Progenitor cell of endocrine pancreas (in vitro differentiated cells): ENCODE data around the gene AFDN. TPM values are rescaled to one million over a fixed set of nuclear protein-coding genes. Genes with fewer than 3 reads are reported as not detected.

ENCODE experiments used
- DNase-seq: peaks from one replicate; pipeline ENCODE4 v3.0.0; 2021; ENCODE audit warnings: low spot score; ENCODE audit not compliant: unreplicated experiment
- H3K27ac Mint-ChIP-seq: 2 replicates; pipeline ENCODE4 v1.8.0; 2021; ENCODE audit warnings: mild to moderate bottlenecking, moderate library complexity, mixed read lengths
- H3K27me3 Mint-ChIP-seq: 2 replicates; pipeline ENCODE4 v1.8.0; 2021; ENCODE audit warnings: mixed read lengths
- H3K36me3 Mint-ChIP-seq: 2 replicates; pipeline ENCODE4 v1.8.0; 2022; ENCODE audit warnings: mixed read lengths; ENCODE audit not compliant: insufficient read depth
- H3K4me1 Mint-ChIP-seq: 2 replicates; pipeline ENCODE4 v1.8.0; 2021; ENCODE audit warnings: low read depth, mixed read lengths
- H3K4me3 Mint-ChIP-seq: 2 replicates; pipeline ENCODE4 v1.8.0; 2021; ENCODE audit warnings: low read depth, mild to moderate bottlenecking, moderate library complexity, mixed read lengths
- H3K9me3 Mint-ChIP-seq: 2 replicates; pipeline ENCODE4 v1.8.0; 2021; ENCODE audit warnings: low read depth, mixed read lengths
- CTCF ChIP-seq: fragments of 200-600 bp; sonication (generic); IDR thresholded peaks from one replicate; pipeline ENCODE4 v1.5.0; 2021; ENCODE audit warnings: antibody characterized with exemption, mild to moderate bottlenecking; ENCODE audit not compliant: unreplicated experiment
- total RNA-seq: library from RNA; stranded (reverse); gene quantifications from 2 replicates; pipeline ENCODE4 v1.2.1, GENCODE V29; 2021

AFDN gene
- total RNA-seq, 1 donor from 2014 or later, result 423 TPM

GRCh38 chr6:167946604-167947003 lies 119.9 kb downstream of the AFDN start:
- no peak for TF ChIP-seq CTCF
- no peaks in the 10 kb centered on the region for H3K9me3 Mint-ChIP-seq
- no peaks in the 10 kb centered on the region for H3K4me1 Mint-ChIP-seq
- H3K27me3 Mint-ChIP-seq, result no peaks in the 10 kb centered on the region
- no peak overlapping the region for H3K4me3 Mint-ChIP-seq
- peaks cover 48% of the 10 kb centered on the region for H3K36me3 Mint-ChIP-seq
- H3K27ac Mint-ChIP-seq, result no peak overlapping the region
- DNase-seq, result no peak

GRCh38 chr6:167947716-167948115 lies 121.0 kb downstream of the AFDN start:
- H3K27me3 Mint-ChIP-seq, result no peaks in the 10 kb centered on the region
- no peak for TF ChIP-seq CTCF
- no peak overlapping the region for H3K4me3 Mint-ChIP-seq
- no peak overlapping the region for H3K27ac Mint-ChIP-seq
- peaks cover 57% of the 10 kb centered on the region for H3K36me3 Mint-ChIP-seq
- peaks cover 4% of the 10 kb centered on the region for H3K4me1 Mint-ChIP-seq
- H3K9me3 Mint-ChIP-seq, result no peaks in the 10 kb centered on the region
- no peak for DNase-seq

- Mint-ChIP-seq H3K36me3 (peaks cover 50% of the 10 kb centered on the region), H3K4me1 (peaks cover 4% of the 10 kb centered on the region), H3K27me3 (no peaks in the 10 kb centered on the region)
Measured at GRCh38 chr6:167948716-167949115, 122.0 kb downstream of the AFDN start.

GRCh38 chr6:167949121-167949684 lies 122.5 kb downstream of the AFDN start:
- H3K9me3 Mint-ChIP-seq, result no peaks in the 10 kb centered on the region
- H3K4me3 Mint-ChIP-seq, result no peak overlapping the region
- H3K27me3 Mint-ChIP-seq, result no peaks in the 10 kb centered on the region
- DNase-seq, result no peak
- TF ChIP-seq CTCF, result no peak
- peaks cover 4% of the 10 kb centered on the region for H3K4me1 Mint-ChIP-seq
- H3K27ac Mint-ChIP-seq, result peak overlapping the region; percentile 68
- peaks cover 48% of the 10 kb centered on the region for H3K36me3 Mint-ChIP-seq

More at GRCh38 chr6:167948716-167949115, 122.0 kb downstream of the AFDN start:
- TF ChIP-seq CTCF, result no peak
- Mint-ChIP-seq H3K9me3 (no peaks in the 10 kb centered on the region), H3K27ac (peak overlapping the region; percentile 68), H3K4me3 (no peak overlapping the region)
- no peak for DNase-seq

- Mint-ChIP-seq H3K27ac (peak overlapping the region; percentile 60), H3K27me3 (no peaks in the 10 kb centered on the region), H3K36me3 (peaks cover 54% of the 10 kb centered on the region), H3K4me1 (peaks cover 21% of the 10 kb centered on the region), H3K4me3 (no peak overlapping the region), H3K9me3 (no peaks in the 10 kb centered on the region)
- DNase-seq, result no peak
- no peak for TF ChIP-seq CTCF
Measured at GRCh38 chr6:167951781-167952511, 125.2 kb downstream of the AFDN start.
